Left lung (tissue), 10 donors: ENCODE data around the gene EPN2. TPM values are rescaled to one million over a fixed set of nuclear protein-coding genes. Genes with fewer than 3 reads are reported as not detected.
A peak's percentile ranks its signal among the peaks of the same experiment; 100 is the strongest.

Experiments
- ATAC-seq: fragments of 200-7000 bp; cut with Tn5 transposase; one replicate; pipeline ENCODE4 v1.9.1; 2020; ENCODE audit warnings: moderate library complexity
- DNase-seq, 4 donors: peaks; one replicate each; pipeline ENCODE4 v3.0.0-alpha.2; 2013 to 2020
- H3K27ac ChIP-seq, 2 donors: fragments of 200-600 bp; sonication (generic) in 1 of 2; one replicate each; pipeline versions ENCODE4 v1.5.0 to v1.8.0; 2020 to 2021
- H3K27me3 ChIP-seq, 2 donors: fragments of 200-600 bp; sonication (generic) in 1 of 2; one replicate each; pipeline versions ENCODE4 v1.5.0 to v1.8.0; 2020 to 2021
- H3K36me3 ChIP-seq, 2 donors: fragments of 200-600 bp; sonication (generic) in 1 of 2; one replicate each; pipeline versions ENCODE4 v1.5.0 to v1.8.0; 2020 to 2021
- H3K4me1 ChIP-seq, 2 donors: fragments of 200-600 bp; one replicate each; pipeline ENCODE4 v1.8.0; 2021
- H3K4me3 ChIP-seq, 2 donors: fragments of 200-600 bp; sonication (generic) in 1 of 2; one replicate each; pipeline versions ENCODE4 v1.5.0 to v1.8.0; 2020 to 2021; ENCODE audit warnings: mild to moderate bottlenecking in 1 of 2
- H3K9me3 ChIP-seq, 2 donors: fragments of 200-600 bp; sonication (generic) in 1 of 2; one replicate each; pipeline versions ENCODE4 v1.5.0 to v1.8.0; 2020 to 2021
- intact Hi-C, 2 donors: fragments of 100-400 bp; cut with DNase I; formaldehyde crosslinking; loops; one replicate each; pipeline versions ENCODE4 v1.11.2 to v1.14.2; 2022
- polyA plus RNA-seq, 6 donors: library from polyadenylated mRNA; unstranded; fragments of 120-200 nt; gene quantifications; one replicate each; pipeline ENCODE4 v1.2.1, GENCODE V29; 2013; ENCODE audit not compliant: insufficient read length in 6 of 6
- total RNA-seq, 2 donors: library from RNA; stranded (reverse); fragmentation: NEBNext Ultra II Directional; extraction: Animal tissue kit (Norgen Biotek cat#: 25700); gene quantifications; one replicate each; pipeline ENCODE4 v1.2.1, GENCODE V29; 2021
- TF ChIP-seq, protein P1 (sequence below), 2 donors: fragments of 200-600 bp; sonication (generic) in 1 of 2; IDR thresholded peaks; one replicate each; pipeline versions ENCODE4 v1.5.0 to v1.8.0; 2021; ENCODE audit warnings: antibody characterized with exemption in 2 of 2
- donor health status: DM: no; HTN: yes; CAD: no.
- donor health status: DM: no; HTN: no; CAD: no.

EPN2 gene
- total and polyA plus RNA-seq, 8 donors = 43.3 to 51.5 (median 48.3) TPM

DNA sequence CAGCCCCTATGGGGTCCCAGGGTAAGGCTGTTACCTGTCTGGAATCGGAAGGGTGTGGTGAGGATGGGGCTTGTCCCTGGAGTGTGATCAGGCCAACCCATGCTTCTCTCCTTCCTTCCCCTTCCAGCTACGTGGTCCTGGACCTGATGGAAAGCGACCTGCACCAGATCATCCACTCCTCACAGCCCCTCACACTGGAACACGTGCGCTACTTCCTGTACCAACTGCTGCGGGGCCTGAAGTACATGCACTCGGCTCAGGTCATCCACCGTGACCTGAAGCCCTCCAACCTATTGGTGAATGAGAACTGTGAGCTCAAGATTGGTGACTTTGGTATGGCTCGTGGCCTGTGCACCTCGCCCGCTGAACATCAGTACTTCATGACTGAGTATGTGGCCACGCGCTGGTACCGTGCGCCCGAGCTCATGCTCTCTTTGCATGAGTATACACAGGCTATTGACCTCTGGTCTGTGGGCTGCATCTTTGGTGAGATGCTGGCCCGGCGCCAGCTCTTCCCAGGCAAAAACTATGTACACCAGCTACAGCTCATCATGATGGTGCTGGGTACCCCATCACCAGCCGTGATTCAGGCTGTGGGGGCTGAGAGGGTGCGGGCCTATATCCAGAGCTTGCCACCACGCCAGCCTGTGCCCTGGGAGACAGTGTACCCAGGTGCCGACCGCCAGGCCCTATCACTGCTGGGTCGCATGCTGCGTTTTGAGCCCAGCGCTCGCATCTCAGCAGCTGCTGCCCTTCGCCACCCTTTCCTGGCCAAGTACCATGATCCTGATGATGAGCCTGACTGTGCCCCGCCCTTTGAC lies 143.5 kb downstream of the EPN2 start:
- intact Hi-C loops = no loop called here
- Histone ChIP-seq H3K27ac (no peak overlapping the region), H3K4me3 (no peak overlapping the region), H3K4me1 (peaks cover 17 to 59% of the 10 kb centered on the region in 2 donors), H3K27me3 (no peaks in the 10 kb centered on the region), H3K36me3 (peaks cover 0 to 64% of the 10 kb centered on the region in 2 donors), H3K9me3 (no peaks in the 10 kb centered on the region)
- DNase-seq (peak in 2 of 4 donors; percentile 30 to 70), ATAC-seq (no peak)
- TF ChIP-seq, protein P1, sequence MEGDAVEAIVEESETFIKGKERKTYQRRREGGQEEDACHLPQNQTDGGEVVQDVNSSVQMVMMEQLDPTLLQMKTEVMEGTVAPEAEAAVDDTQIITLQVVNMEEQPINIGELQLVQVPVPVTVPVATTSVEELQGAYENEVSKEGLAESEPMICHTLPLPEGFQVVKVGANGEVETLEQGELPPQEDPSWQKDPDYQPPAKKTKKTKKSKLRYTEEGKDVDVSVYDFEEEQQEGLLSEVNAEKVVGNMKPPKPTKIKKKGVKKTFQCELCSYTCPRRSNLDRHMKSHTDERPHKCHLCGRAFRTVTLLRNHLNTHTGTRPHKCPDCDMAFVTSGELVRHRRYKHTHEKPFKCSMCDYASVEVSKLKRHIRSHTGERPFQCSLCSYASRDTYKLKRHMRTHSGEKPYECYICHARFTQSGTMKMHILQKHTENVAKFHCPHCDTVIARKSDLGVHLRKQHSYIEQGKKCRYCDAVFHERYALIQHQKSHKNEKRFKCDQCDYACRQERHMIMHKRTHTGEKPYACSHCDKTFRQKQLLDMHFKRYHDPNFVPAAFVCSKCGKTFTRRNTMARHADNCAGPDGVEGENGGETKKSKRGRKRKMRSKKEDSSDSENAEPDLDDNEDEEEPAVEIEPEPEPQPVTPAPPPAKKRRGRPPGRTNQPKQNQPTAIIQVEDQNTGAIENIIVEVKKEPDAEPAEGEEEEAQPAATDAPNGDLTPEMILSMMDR (IDR thresholded peaks at IDR 0.05) = no peak

DNA sequence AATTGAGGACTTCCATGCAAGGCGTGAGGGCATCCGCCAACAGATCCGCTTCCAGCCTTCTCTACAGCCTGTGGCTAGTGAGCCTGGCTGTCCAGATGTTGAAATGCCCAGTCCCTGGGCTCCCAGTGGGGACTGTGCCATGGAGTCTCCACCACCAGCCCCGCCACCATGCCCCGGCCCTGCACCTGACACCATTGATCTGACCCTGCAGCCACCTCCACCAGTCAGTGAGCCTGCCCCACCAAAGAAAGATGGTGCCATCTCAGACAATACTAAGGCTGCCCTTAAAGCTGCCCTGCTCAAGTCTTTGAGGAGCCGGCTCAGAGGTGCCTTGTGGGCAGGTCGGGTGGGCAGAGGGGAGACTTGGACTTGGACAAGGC lies 144.2 kb downstream of the EPN2 start:
- ATAC-seq (no peak), DNase-seq (no peak)
- Histone ChIP-seq H3K27ac (no peak overlapping the region), H3K36me3 (peaks cover 0 to 65% of the 10 kb centered on the region in 2 donors), H3K27me3 (no peaks in the 10 kb centered on the region), H3K9me3 (no peaks in the 10 kb centered on the region), H3K4me3 (no peak overlapping the region), H3K4me1 (peaks cover 22 to 66% of the 10 kb centered on the region in 2 donors)
- TF ChIP-seq, protein P1 (IDR thresholded peaks at IDR 0.05) = no peak
- intact Hi-C loops = no loop called here

DNA sequence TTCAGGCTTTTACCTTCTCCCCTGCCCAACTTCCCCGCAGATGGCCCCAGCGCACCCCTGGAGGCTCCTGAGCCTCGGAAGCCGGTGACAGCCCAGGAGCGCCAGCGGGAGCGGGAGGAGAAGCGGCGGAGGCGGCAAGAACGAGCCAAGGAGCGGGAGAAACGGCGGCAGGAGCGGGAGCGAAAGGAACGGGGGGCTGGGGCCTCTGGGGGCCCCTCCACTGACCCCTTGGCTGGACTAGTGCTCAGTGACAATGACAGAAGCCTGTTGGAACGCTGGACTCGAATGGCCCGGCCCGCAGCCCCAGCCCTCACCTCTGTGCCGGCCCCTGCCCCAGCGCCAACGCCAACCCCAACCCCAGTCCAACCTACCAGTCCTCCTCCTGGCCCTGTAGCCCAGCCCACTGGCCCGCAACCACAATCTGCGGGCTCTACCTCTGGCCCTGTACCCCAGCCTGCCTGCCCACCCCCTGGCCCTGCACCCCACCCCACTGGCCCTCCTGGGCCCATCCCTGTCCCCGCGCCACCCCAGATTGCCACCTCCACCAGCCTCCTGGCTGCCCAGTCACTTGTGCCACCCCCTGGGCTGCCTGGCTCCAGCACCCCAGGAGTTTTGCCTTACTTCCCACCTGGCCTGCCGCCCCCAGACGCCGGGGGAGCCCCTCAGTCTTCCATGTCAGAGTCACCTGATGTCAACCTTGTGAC lies 144.7 kb downstream of the EPN2 start:
- Histone ChIP-seq H3K27me3 (no peaks in the 10 kb centered on the region), H3K4me3 (no peak overlapping the region), H3K9me3 (no peaks in the 10 kb centered on the region), H3K36me3 (peaks cover 0 to 65% of the 10 kb centered on the region in 2 donors), H3K4me1 (peaks cover 24 to 67% of the 10 kb centered on the region in 2 donors), H3K27ac (no peak overlapping the region)
- ATAC-seq (no peak), DNase-seq (peak in 1 of 4 donors; percentile 31)
- TF ChIP-seq, protein P1 (IDR thresholded peaks at IDR 0.05) = no peak
- intact Hi-C loops = no loop called here

DNA sequence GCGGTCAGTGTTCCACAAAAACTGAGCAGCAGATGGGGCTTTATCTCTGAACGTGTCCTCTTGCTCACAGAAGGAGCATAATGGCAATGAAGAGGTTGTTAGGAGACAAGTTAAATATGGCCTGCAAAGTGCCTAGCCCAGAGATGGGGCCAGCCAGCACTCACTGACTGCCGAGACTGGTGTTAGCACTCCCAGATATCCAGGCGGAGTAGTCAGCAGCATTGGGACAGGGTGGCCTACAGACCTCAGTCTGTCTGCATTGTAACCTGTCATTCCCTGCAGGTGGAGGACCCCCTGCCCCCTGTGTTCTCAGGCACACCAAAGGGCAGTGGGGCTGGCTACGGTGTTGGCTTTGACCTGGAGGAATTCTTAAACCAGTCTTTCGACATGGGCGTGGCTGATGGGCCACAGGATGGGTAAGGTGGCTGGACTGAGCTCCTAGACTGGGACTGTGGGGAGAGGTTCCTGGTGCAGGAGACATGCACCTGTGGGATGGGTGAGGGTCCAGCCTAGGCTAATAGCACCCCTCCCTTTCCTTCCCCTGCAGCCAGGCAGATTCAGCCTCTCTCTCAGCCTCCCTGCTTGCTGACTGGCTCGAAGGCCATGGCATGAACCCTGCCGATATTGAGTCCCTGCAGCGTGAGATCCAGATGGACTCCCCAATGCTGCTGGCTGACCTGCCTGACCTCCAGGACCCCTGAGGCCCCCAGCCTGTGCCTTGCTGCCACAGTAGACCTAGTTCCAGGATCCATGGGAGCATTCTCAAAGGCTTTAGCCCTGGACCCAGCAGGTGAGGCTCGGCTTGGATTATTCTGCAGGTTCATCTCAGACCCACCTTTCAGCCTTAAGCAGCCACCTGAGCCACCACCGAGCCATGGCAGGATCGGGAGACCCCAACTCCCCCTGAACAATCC lies 145.6 kb downstream of the EPN2 start:
- DNase-seq (peak in 1 of 4 donors; percentile 31), ATAC-seq (no peak)
- Histone ChIP-seq H3K4me1 (peaks cover 24 to 73% of the 10 kb centered on the region in 2 donors), H3K27ac (no peak overlapping the region), H3K27me3 (no peaks in the 10 kb centered on the region), H3K4me3 (no peak overlapping the region), H3K36me3 (peaks cover 0 to 65% of the 10 kb centered on the region in 2 donors), H3K9me3 (no peaks in the 10 kb centered on the region)
- intact Hi-C loops = no loop called here
- TF ChIP-seq, protein P1 (IDR thresholded peaks at IDR 0.05) = no peak
